Testis (tissue), 3 donors: ENCODE results near the gene LOXL3. TPM values are rescaled to one million over a fixed set of nuclear protein-coding genes. Genes with fewer than 3 reads are reported as not detected.

Experiments used
- DNase-seq: peaks from one replicate; pipeline ENCODE4 v3.0.0-alpha.2; 2019
- H3K27ac ChIP-seq, 2 donors: fragments of 200-600 bp; sonication (generic); one replicate each; pipeline ENCODE4 v1.5.1; 2019
- H3K27me3 ChIP-seq: fragments of 200-600 bp; sonication (generic); one replicate; pipeline ENCODE4 v1.5.1; 2019
- H3K36me3 ChIP-seq: fragments of 200-600 bp; sonication (generic); one replicate; pipeline ENCODE4 v1.5.1; 2017; ENCODE audit warnings: low read depth; ENCODE audit errors: missing control alignments
- H3K4me1 ChIP-seq: fragments of 200-600 bp; sonication (generic); one replicate; pipeline ENCODE4 v1.5.1; 2019
- H3K4me3 ChIP-seq, 2 donors: fragments of 200-600 bp; sonication (generic); one replicate each; pipeline ENCODE4 v1.5.1; 2017 to 2019
- H3K9me3 ChIP-seq: fragments of 200-600 bp; sonication (generic); one replicate; pipeline ENCODE4 v1.5.1; 2017
- CTCF ChIP-seq, 3 experiments: fragments of 450-650 bp in 2 of 3; fragments of 200-600 bp in 1 of 3; sonication (generic) in 1 of 3; IDR thresholded peaks; one replicate each; pipeline ENCODE4 v1.5.1; 2016 to 2019; ENCODE audit warnings: antibody characterized with exemption in 3 of 3, mild to moderate bottlenecking in 2 of 3, moderate library complexity in 1 of 3
- POLR2A ChIP-seq: fragments of 450-650 bp; IDR thresholded peaks from one replicate; pipeline ENCODE4 v1.6.1; 2017; ENCODE audit warnings: antibody characterized with exemption, mild to moderate bottlenecking, moderate library complexity
- WGBS, 2 donors: methylation state at CpG; one replicate each; pipeline ENCODE4 v1.1.5; 2018; 5-methylcytosine and 5-hydroxymethylcytosine counted together
- intact Hi-C: fragments of 100-400 bp; cut with DNase I; formaldehyde crosslinking; loops from one replicate; pipeline ENCODE4 v1.15.1; 2023; ENCODE audit warnings: low total_unique reads
- polyA plus RNA-seq: library from polyadenylated mRNA; stranded (reverse); fragments of 350-450 nt; fragmentation: Illumina TruSeq; extraction: RNeasy Lipid Tissue Mini Kit (QIAGEN cat#74804); gene quantifications from one replicate; pipeline ENCODE4 v1.2.3, GENCODE V29; 2014; ENCODE audit warnings: low read depth, low replicate concordance; ENCODE audit not compliant: insufficient read depth
- total RNA-seq, 2 donors: library from RNA; depleted of rRNA; stranded (reverse); fragments of >200 nt; gene quantifications; one replicate each; pipeline ENCODE4 v1.2.3, GENCODE V29; 2016

Gene LOXL3
- total and polyA plus RNA-seq, 3 donors from 2014 or later: 10.5 to 15.2 (median 13.1) TPM

GRCh38 chr2:74526649-74527230, 27.0 kb downstream of the LOXL3 start:
- H3K27ac ChIP-seq: no peak overlapping the region
- H3K9me3 ChIP-seq: no peaks in the 10 kb centered on the region
- DNase-seq: no peak
- H3K27me3 ChIP-seq: no peaks in the 10 kb centered on the region
- peaks cover 16% of the 10 kb centered on the region for H3K4me1 ChIP-seq
- no peak for TF ChIP-seq CTCF (IDR thresholded peaks at IDR 0.05)
- no peak for TF ChIP-seq POLR2A
- WGBS, 2 donors: 95 to 99% methylated on average over 11 of the region's 11 CpGs
- no peaks in the 10 kb centered on the region for H3K36me3 ChIP-seq
- H3K4me3 ChIP-seq: no peak overlapping the region
- intact Hi-C loops: no loop called here

GRCh38 chr2:74525717-74526648, 27.8 kb downstream of the LOXL3 start, which contains the start of gene DQX1:
DQX1 (minus strand) TSS chr2:74526231; CDS start chr2:74525729, 502 bp downstream.
- 86 to 93% methylated on average over 11 of the region's 11 CpGs for WGBS, 2 donors
- intact Hi-C loops: no loop called here
- peak; percentile 37 for DNase-seq
- no peaks in the 10 kb centered on the region for H3K27me3 ChIP-seq
- no peak within 1 kb of the TSS for H3K4me3 ChIP-seq
- no peaks in the 10 kb centered on the region for H3K36me3 ChIP-seq
- H3K4me1 ChIP-seq: peaks cover 10% of the 10 kb centered on the region
- TF ChIP-seq CTCF (IDR thresholded peaks at IDR 0.05) (no peak), POLR2A (no peak)
- no peaks in the 10 kb centered on the region for H3K9me3 ChIP-seq
- no peak within 1 kb of the TSS for H3K27ac ChIP-seq

- WGBS, 2 donors: 88 to 90% methylated on average over 10 of the region's 10 CpGs
- TF ChIP-seq CTCF (IDR thresholded peaks at IDR 0.05) (no peak), POLR2A (no peak)
- no peak for DNase-seq
- intact Hi-C loops: no loop called here
- H3K9me3 ChIP-seq: no peaks in the 10 kb centered on the region
- no peaks in the 10 kb centered on the region for H3K36me3 ChIP-seq
- H3K4me3 ChIP-seq: no peak overlapping the region
- H3K27ac ChIP-seq: no peak overlapping the region
- peaks cover 7% of the 10 kb centered on the region for H3K4me1 ChIP-seq
- no peaks in the 10 kb centered on the region for H3K27me3 ChIP-seq
Observed at GRCh38 chr2:74524955-74525716, 28.6 kb downstream of the LOXL3 start.

GRCh38 chr2:74524005-74524404, 29.7 kb downstream of the LOXL3 start:
- 86 to 91% methylated on average over 7 to 9 of the region's 9 CpGs for WGBS, 2 donors
- DNase-seq: no peak
- Histone ChIP-seq H3K36me3 (no peaks in the 10 kb centered on the region), H3K27me3 (no peaks in the 10 kb centered on the region), H3K27ac (no peak overlapping the region), H3K9me3 (no peaks in the 10 kb centered on the region), H3K4me1 (peaks cover 7% of the 10 kb centered on the region), H3K4me3 (no peak overlapping the region)
- intact Hi-C loops: no loop called here
- TF ChIP-seq POLR2A (no peak), CTCF (IDR thresholded peaks at IDR 0.05) (no peak)
